Testis (tissue), 3 donors: ENCODE results near the gene NAPB. TPM values are rescaled to one million over a fixed set of nuclear protein-coding genes. Genes with fewer than 3 reads are reported as not detected.

Source experiments
- DNase-seq: peaks from one replicate; pipeline ENCODE4 v3.0.0-alpha.2; 2019
- H3K27ac ChIP-seq, 2 donors: fragments of 200-600 bp; sonication (generic); one replicate each; pipeline ENCODE4 v1.5.1; 2019
- H3K27me3 ChIP-seq: fragments of 200-600 bp; sonication (generic); one replicate; pipeline ENCODE4 v1.5.1; 2019
- H3K36me3 ChIP-seq: fragments of 200-600 bp; sonication (generic); one replicate; pipeline ENCODE4 v1.5.1; 2017; ENCODE audit warnings: low read depth; ENCODE audit errors: missing control alignments
- H3K4me1 ChIP-seq: fragments of 200-600 bp; sonication (generic); one replicate; pipeline ENCODE4 v1.5.1; 2019
- H3K4me3 ChIP-seq, 2 donors: fragments of 200-600 bp; sonication (generic); one replicate each; pipeline ENCODE4 v1.5.1; 2017 to 2019
- H3K9me3 ChIP-seq: fragments of 200-600 bp; sonication (generic); one replicate; pipeline ENCODE4 v1.5.1; 2017
- CTCF ChIP-seq, 3 experiments: fragments of 450-650 bp in 2 of 3; fragments of 200-600 bp in 1 of 3; sonication (generic) in 1 of 3; IDR thresholded peaks; one replicate each; pipeline ENCODE4 v1.5.1; 2016 to 2019; ENCODE audit warnings: antibody characterized with exemption in 3 of 3, mild to moderate bottlenecking in 2 of 3, moderate library complexity in 1 of 3
- POLR2A ChIP-seq: fragments of 450-650 bp; IDR thresholded peaks from one replicate; pipeline ENCODE4 v1.6.1; 2017; ENCODE audit warnings: antibody characterized with exemption, mild to moderate bottlenecking, moderate library complexity
- WGBS, 2 donors: methylation state at CpG; one replicate each; pipeline ENCODE4 v1.1.5; 2018; 5-methylcytosine and 5-hydroxymethylcytosine counted together
- intact Hi-C: fragments of 100-400 bp; cut with DNase I; formaldehyde crosslinking; loops from one replicate; pipeline ENCODE4 v1.15.1; 2023; ENCODE audit warnings: low total_unique reads
- polyA plus RNA-seq: library from polyadenylated mRNA; stranded (reverse); fragments of 350-450 nt; fragmentation: Illumina TruSeq; extraction: RNeasy Lipid Tissue Mini Kit (QIAGEN cat#74804); gene quantifications from one replicate; pipeline ENCODE4 v1.2.3, GENCODE V29; 2014; ENCODE audit warnings: low read depth, low replicate concordance; ENCODE audit not compliant: insufficient read depth
- total RNA-seq, 2 donors: library from RNA; depleted of rRNA; stranded (reverse); fragments of >200 nt; gene quantifications; one replicate each; pipeline ENCODE4 v1.2.3, GENCODE V29; 2016

Gene NAPB
- total and polyA plus RNA-seq, 3 donors from 2014 or later: 14.7 to 40.4 (median 37.8) TPM

GRCh38 chr20:23456409-23456808 is 35.1 kb upstream of the NAPB start:
- no peaks in the 10 kb centered on the region for H3K4me1 ChIP-seq
- no peaks in the 10 kb centered on the region for H3K36me3 ChIP-seq
- H3K27ac ChIP-seq: no peak overlapping the region
- no peaks in the 10 kb centered on the region for H3K9me3 ChIP-seq
- H3K27me3 ChIP-seq: no peaks in the 10 kb centered on the region
- 52 to 65% methylated on average over 3 of the region's 3 CpGs for WGBS, 2 donors
- TF ChIP-seq POLR2A: no peak
- no peak for TF ChIP-seq CTCF (IDR thresholded peaks at IDR 0.05)
- H3K4me3 ChIP-seq: no peak overlapping the region
- intact Hi-C loops: no loop called here
- DNase-seq: no peak

- no peak overlapping the region for H3K27ac ChIP-seq
- no peaks in the 10 kb centered on the region for H3K36me3 ChIP-seq
- intact Hi-C loops: no loop called here
- DNase-seq: no peak
- no peaks in the 10 kb centered on the region for H3K27me3 ChIP-seq
- TF ChIP-seq POLR2A (no peak), CTCF (IDR thresholded peaks at IDR 0.05) (no peak)
- no peak overlapping the region for H3K4me3 ChIP-seq
- H3K4me1 ChIP-seq: no peaks in the 10 kb centered on the region
- WGBS, 2 donors: 83 to 93% methylated on average over 2 to 7 of the region's 7 CpGs
- H3K9me3 ChIP-seq: no peaks in the 10 kb centered on the region
Observed at GRCh38 chr20:23455639-23456038, 34.4 kb upstream of the NAPB start.

GRCh38 chr20:23454816-23455215 is 33.5 kb upstream of the NAPB start:
- TF ChIP-seq CTCF (IDR thresholded peaks at IDR 0.05): no peak
- no peak for TF ChIP-seq POLR2A
- no peaks in the 10 kb centered on the region for H3K27me3 ChIP-seq
- H3K9me3 ChIP-seq: no peaks in the 10 kb centered on the region
- no peak overlapping the region for H3K27ac ChIP-seq
- intact Hi-C loops: no loop called here
- 96 to 100% methylated on average over 1 of the region's 1 CpG for WGBS, 2 donors
- H3K4me3 ChIP-seq: no peak overlapping the region
- DNase-seq: no peak
- no peaks in the 10 kb centered on the region for H3K36me3 ChIP-seq
- H3K4me1 ChIP-seq: no peaks in the 10 kb centered on the region

GRCh38 chr20:23453549-23454543 is 32.6 kb upstream of the NAPB start:
- Histone ChIP-seq H3K27ac (no peak overlapping the region), H3K4me3 (no peak overlapping the region), H3K36me3 (no peaks in the 10 kb centered on the region), H3K4me1 (no peaks in the 10 kb centered on the region), H3K27me3 (no peaks in the 10 kb centered on the region), H3K9me3 (no peaks in the 10 kb centered on the region)
- intact Hi-C loops: no loop called here
- TF ChIP-seq CTCF (IDR thresholded peaks at IDR 0.05): no peak
- TF ChIP-seq POLR2A: no peak
- no peak for DNase-seq
- WGBS, 2 donors: 89 to 91% methylated on average over 14 to 15 of the region's 15 CpGs
